ENCODE measurements around the gene RAG1.
A peak's percentile ranks its signal among the peaks of the same experiment; 100 is the strongest.
"Not testable (repeated sequence)": the region's sequence is repeated elsewhere in the genome, so short reads cannot be mapped to it uniquely, and the experiment has no call there.

The RAG1 gene

GRCh38 chr11:36540998-36541397 lies 26.8 kb upstream of the RAG1 start:
- H3K4me2 ChIP-seq = peak overlapping the region; percentile 18; the same call in 1 of the 2 replicates
- no peaks in the 10 kb centered on the region for H3K79me2 ChIP-seq (ENCODE audit: insufficient read depth, low read depth)
- no peaks in the 10 kb centered on the region for H3K27me3 ChIP-seq (ENCODE audit: insufficient read depth, low read depth)
- TF ChIP-seq CTCF (conservative IDR thresholded peaks at IDR 0.05; ENCODE audit: low read depth, low read length) = peak; percentile 63
- no peaks in the 10 kb centered on the region for H4K20me1 ChIP-seq (ENCODE audit: insufficient read depth)
- H3K9ac ChIP-seq = no peak overlapping the region
- peak overlapping the region; percentile 23; the same call in 1 of the 2 replicates for H2AFZ ChIP-seq (ENCODE audit: low read depth)
- peaks cover 15% of the 10 kb centered on the region for H3K4me1 ChIP-seq (ENCODE audit: low read depth, poor library complexity, severe bottlenecking)
- H3K36me3 ChIP-seq (ENCODE audit: insufficient read depth) = no peaks in the 10 kb centered on the region
- H3K27ac ChIP-seq = no peak overlapping the region
- no peak overlapping the region for H3K4me3 ChIP-seq (IDR thresholded peaks at IDR 0.05; ENCODE audit: insufficient read depth, low read depth, low read length)

- Histone ChIP-seq H3K79me2 (ENCODE audit: insufficient read depth, low read depth) (no peaks in the 10 kb centered on the region), H3K27me3 (ENCODE audit: insufficient read depth, low read depth) (no peaks in the 10 kb centered on the region), H3K4me1 (ENCODE audit: low read depth, poor library complexity, severe bottlenecking) (no peaks in the 10 kb centered on the region), H2AFZ (ENCODE audit: low read depth) (no peak overlapping the region), H3K36me3 (ENCODE audit: insufficient read depth) (no peaks in the 10 kb centered on the region), H3K4me3 (IDR thresholded peaks at IDR 0.05; ENCODE audit: insufficient read depth, low read depth, low read length) (no peak overlapping the region), H3K4me2 (no peak overlapping the region), H3K27ac (no peak overlapping the region), H4K20me1 (ENCODE audit: insufficient read depth) (no peaks in the 10 kb centered on the region), H3K9ac (no peak overlapping the region)
- TF ChIP-seq CTCF (conservative IDR thresholded peaks at IDR 0.05; ENCODE audit: low read depth, low read length) = no peak
These were observed 17.3 kb upstream of the RAG1 start for GRCh38 chr11:36550385-36551115.

- not testable (repeated sequence) for H3K4me3 ChIP-seq (IDR thresholded peaks at IDR 0.05; ENCODE audit: insufficient read depth, low read depth, low read length); H4K20me1 ChIP-seq (ENCODE audit: insufficient read depth); H3K9ac ChIP-seq; H3K36me3 ChIP-seq (ENCODE audit: insufficient read depth); H3K4me2 ChIP-seq; H2AFZ ChIP-seq (ENCODE audit: low read depth); H3K4me1 ChIP-seq (ENCODE audit: low read depth, poor library complexity, severe bottlenecking); H3K27me3 ChIP-seq (ENCODE audit: insufficient read depth, low read depth); H3K79me2 ChIP-seq (ENCODE audit: insufficient read depth, low read depth); H3K27ac ChIP-seq
These were observed 10.4 kb upstream of the RAG1 start for GRCh38 chr11:36557390-36557789.

- H2AFZ ChIP-seq (ENCODE audit: low read depth) = no peak overlapping the region
- no peaks in the 10 kb centered on the region for H3K36me3 ChIP-seq (ENCODE audit: insufficient read depth)
- H3K4me1 ChIP-seq (ENCODE audit: low read depth, poor library complexity, severe bottlenecking) = no peaks in the 10 kb centered on the region
- H3K4me3 ChIP-seq (IDR thresholded peaks at IDR 0.05; ENCODE audit: insufficient read depth, low read depth, low read length) = no peak overlapping the region
- H3K27ac ChIP-seq = no peak overlapping the region
- no peak for TF ChIP-seq CTCF (conservative IDR thresholded peaks at IDR 0.05; ENCODE audit: low read depth, low read length)
- no peak overlapping the region for H3K4me2 ChIP-seq
- no peak overlapping the region for H3K9ac ChIP-seq
- H3K79me2 ChIP-seq (ENCODE audit: insufficient read depth, low read depth) = no peaks in the 10 kb centered on the region
- no peaks in the 10 kb centered on the region for H4K20me1 ChIP-seq (ENCODE audit: insufficient read depth)
- H3K27me3 ChIP-seq (ENCODE audit: insufficient read depth, low read depth) = no peaks in the 10 kb centered on the region
These were observed 9.8 kb upstream of the RAG1 start for GRCh38 chr11:36557991-36558390.
